GM23338 (cell line): ENCODE measurements around the gene AFF3. TPM values are rescaled to one million over a fixed set of nuclear protein-coding genes. Genes with fewer than 3 reads are reported as not detected.

ENCODE experiments used
- ATAC-seq: fragments of 200-7000 bp; cut with Tn5 transposase; 3 replicates; pipeline ENCODE4 v1.9.1; 2020
- DNase-seq: peaks from one replicate; pipeline ENCODE4 v3.0.0-alpha.2; 2015; ENCODE audit warnings: low spot score
- H2AFZ ChIP-seq: fragments of 200-600 bp; sonication (generic); 2 replicates; pipeline ENCODE4 v1.8.0; 2016; ENCODE audit warnings: antibody characterized with exemption, mild to moderate bottlenecking, moderate library complexity
- H3F3A ChIP-seq: fragments of 200-600 bp; sonication (generic); replicated peaks from 2 replicates; pipeline ENCODE4 v1.8.0; 2017; ENCODE audit warnings: antibody characterized with exemption, mixed run types, low read depth
- H3K27ac ChIP-seq: fragments of 200-600 bp; sonication (generic); 2 replicates; pipeline ENCODE4 v1.6.1; 2016; ENCODE audit warnings: low read depth
- H3K27me3 ChIP-seq: fragments of 200-600 bp; sonication (generic); 2 replicates; pipeline ENCODE4 v1.8.0; 2016; ENCODE audit warnings: mild to moderate bottlenecking, mixed run types, moderate library complexity; ENCODE audit not compliant: insufficient read depth
- H3K36me3 ChIP-seq: fragments of 200-600 bp; sonication (generic); 2 replicates; pipeline ENCODE4 v1.8.0; 2016; ENCODE audit warnings: mild to moderate bottlenecking; ENCODE audit not compliant: insufficient read depth
- H3K4me1 ChIP-seq: fragments of 200-600 bp; sonication (generic); 2 replicates; pipeline ENCODE4 v1.8.0; 2016; ENCODE audit warnings: mild to moderate bottlenecking, moderate library complexity; ENCODE audit not compliant: insufficient read depth
- H3K4me2 ChIP-seq: fragments of 200-600 bp; sonication (generic); 2 replicates; pipeline ENCODE4 v1.7.1; 2017; ENCODE audit warnings: mixed run types
- H3K4me3 ChIP-seq: fragments of 200-600 bp; sonication (generic); 2 replicates; pipeline ENCODE4 v1.6.1; 2016; ENCODE audit warnings: mixed run types
- H3K79me2 ChIP-seq: fragments of 200-600 bp; sonication (generic); replicated peaks from 2 replicates; pipeline ENCODE4 v1.8.0; 2017; ENCODE audit warnings: mild to moderate bottlenecking; ENCODE audit not compliant: insufficient read depth
- H3K9me2 ChIP-seq: fragments of 200-600 bp; sonication (generic); 2 replicates; pipeline ENCODE4 v1.8.0; 2017; ENCODE audit not compliant: insufficient read depth
- H4K20me1 ChIP-seq: fragments of 200-600 bp; sonication (generic); replicated peaks from 2 replicates; pipeline ENCODE4 v1.8.0; 2017; ENCODE audit warnings: mild to moderate bottlenecking; ENCODE audit not compliant: insufficient read depth
- H3K27ac Mint-ChIP-seq: 2 replicates; pipeline ENCODE4 v1.8.0; 2020; ENCODE audit warnings: inconsistent platforms, mild to moderate bottlenecking, moderate library complexity, mixed read lengths
- H3K27me3 Mint-ChIP-seq: 3 replicates; pipeline ENCODE4 v1.8.0; 2022; ENCODE audit warnings: low read depth, mild to moderate bottlenecking, moderate library complexity, mixed read lengths, inconsistent platforms; ENCODE audit not compliant: insufficient read depth, poor library complexity
- H3K36me3 Mint-ChIP-seq: 3 replicates; pipeline ENCODE4 v1.8.0; 2021; ENCODE audit warnings: low read depth, mild to moderate bottlenecking, inconsistent platforms, moderate library complexity, mixed read lengths
- H3K4me1 Mint-ChIP-seq: 3 replicates; pipeline ENCODE4 v1.8.0; 2020; ENCODE audit warnings: mild to moderate bottlenecking, inconsistent platforms, mixed read lengths
- H3K4me3 Mint-ChIP-seq: 3 replicates; pipeline ENCODE4 v1.8.0; 2021; ENCODE audit warnings: moderate library complexity, mild to moderate bottlenecking, inconsistent platforms, mixed read lengths
- H3K9me3 Mint-ChIP-seq: 3 replicates; pipeline ENCODE4 v1.8.0; 2020; ENCODE audit warnings: moderate library complexity, mild to moderate bottlenecking, inconsistent platforms, mixed read lengths
- EZH2phosphoT487 ChIP-seq: fragments of 200-600 bp; sonication (generic); IDR thresholded peaks from one replicate; pipeline ENCODE4 v1.8.1; 2018; ENCODE audit warnings: antibody characterized with exemption; ENCODE audit not compliant: unreplicated experiment
- JUNB ChIP-seq: IDR thresholded peaks from one replicate; pipeline ENCODE4 v1.6.1; 2016; ENCODE audit warnings: antibody characterized with exemption; ENCODE audit not compliant: unreplicated experiment
- REST ChIP-seq: IDR thresholded peaks from one replicate; pipeline ENCODE4 v1.6.1; 2018; ENCODE audit warnings: antibody characterized with exemption; ENCODE audit not compliant: unreplicated experiment
- ZNF114 ChIP-seq: fragments of 250-450 bp; sonication (Bioruptor Pico); IDR thresholded peaks from 2 replicates; pipeline ENCODE4 v1.5.0; 2020; ENCODE audit warnings: mild to moderate bottlenecking, moderate library complexity
- ZNF331 ChIP-seq: fragments of 250-450 bp; sonication (Bioruptor Pico); IDR thresholded peaks from 2 replicates; pipeline ENCODE4 v1.5.0; 2020; ENCODE audit warnings: low read depth, mild to moderate bottlenecking, moderate library complexity
- polyA plus RNA-seq: library from polyadenylated mRNA; unstranded; fragments of >200 nt; fragmentation: Nextera tagmentation; extraction: Ambion mirVana; gene quantifications from 2 replicates; pipeline ENCODE4 v1.2.1, GENCODE V29; 2016
- total RNA-seq: library from RNA; depleted of rRNA; stranded (reverse); fragments of >200 nt; shearing (Covaris generic); gene quantifications from 2 replicates; pipeline ENCODE4 v1.2.3, GENCODE V29; 2014
- TF ChIP-seq, protein P1 (sequence below), 2 experiments: fragments of 200-600 bp in 1 of 2; sonication (generic) in 1 of 2; conservative IDR thresholded peaks; 2 replicates each; pipeline versions ENCODE4 v1.5.1 to v1.6.1; 2016 to 2017; ENCODE audit warnings: antibody characterized with exemption in 2 of 2, low read depth in 2 of 2, mild to moderate bottlenecking in 2 of 2, moderate library complexity in 1 of 2
- TF ChIP-seq, protein P2 (sequence below): IDR thresholded peaks from 2 replicates; pipeline ENCODE4 v1.6.1; 2016; ENCODE audit warnings: antibody characterized with exemption

AFF3 gene
- total and polyA plus RNA-seq, 2 experiments from 2014 or later: 0.73 to 1.4 TPM

DNA sequence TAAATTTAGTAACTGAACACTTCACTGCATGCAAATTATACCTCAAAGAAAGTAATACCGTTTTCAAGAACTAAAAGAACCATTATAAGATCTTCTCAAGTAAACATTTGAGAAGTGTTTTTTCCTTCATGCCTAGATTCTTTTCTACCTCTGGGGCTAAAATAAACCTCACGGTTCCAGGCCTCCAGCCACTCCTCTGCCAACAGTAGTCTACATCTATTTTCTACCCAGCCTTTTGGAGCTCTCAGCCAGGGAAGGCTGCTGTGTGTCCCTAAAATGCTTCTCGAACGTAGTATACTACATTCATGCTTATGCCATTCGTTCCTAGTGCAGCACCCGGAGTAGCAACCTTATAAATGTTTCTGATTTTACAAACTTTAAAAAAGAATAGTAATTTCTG is 219.7 kb downstream of the AFF3 start (continued):
- TF ChIP-seq JUNB: no peak
- TF ChIP-seq, protein P1, sequence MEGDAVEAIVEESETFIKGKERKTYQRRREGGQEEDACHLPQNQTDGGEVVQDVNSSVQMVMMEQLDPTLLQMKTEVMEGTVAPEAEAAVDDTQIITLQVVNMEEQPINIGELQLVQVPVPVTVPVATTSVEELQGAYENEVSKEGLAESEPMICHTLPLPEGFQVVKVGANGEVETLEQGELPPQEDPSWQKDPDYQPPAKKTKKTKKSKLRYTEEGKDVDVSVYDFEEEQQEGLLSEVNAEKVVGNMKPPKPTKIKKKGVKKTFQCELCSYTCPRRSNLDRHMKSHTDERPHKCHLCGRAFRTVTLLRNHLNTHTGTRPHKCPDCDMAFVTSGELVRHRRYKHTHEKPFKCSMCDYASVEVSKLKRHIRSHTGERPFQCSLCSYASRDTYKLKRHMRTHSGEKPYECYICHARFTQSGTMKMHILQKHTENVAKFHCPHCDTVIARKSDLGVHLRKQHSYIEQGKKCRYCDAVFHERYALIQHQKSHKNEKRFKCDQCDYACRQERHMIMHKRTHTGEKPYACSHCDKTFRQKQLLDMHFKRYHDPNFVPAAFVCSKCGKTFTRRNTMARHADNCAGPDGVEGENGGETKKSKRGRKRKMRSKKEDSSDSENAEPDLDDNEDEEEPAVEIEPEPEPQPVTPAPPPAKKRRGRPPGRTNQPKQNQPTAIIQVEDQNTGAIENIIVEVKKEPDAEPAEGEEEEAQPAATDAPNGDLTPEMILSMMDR (conservative IDR thresholded peaks at IDR 0.05; ENCODE audit: low read depth in 2 of 2): no peak

- Histone ChIP-seq H3K9me2 (no peaks in the 10 kb centered on the region), H3K36me3 (no peaks in the 10 kb centered on the region), H3K4me2 (no peak overlapping the region), H4K20me1 (no peaks in the 10 kb centered on the region), H3K27ac (no peak overlapping the region), H3K4me1 (no peaks in the 10 kb centered on the region; the same call in 1 of the 2 replicates), H3K4me3 (no peak overlapping the region), H3F3A (no peaks in the 10 kb centered on the region), H3K27me3 (no peaks in the 10 kb centered on the region), H2AFZ (no peak overlapping the region), H3K79me2 (no peaks in the 10 kb centered on the region)
- Mint-ChIP-seq H3K36me3 (peaks cover 3% of the 10 kb centered on the region; the same call in 1 of the 3 replicates), H3K4me3 (no peak overlapping the region), H3K27me3 (no peaks in the 10 kb centered on the region), H3K27ac (no peak overlapping the region), H3K9me3 (peaks cover 5% of the 10 kb centered on the region; the same call in 1 of the 3 replicates), H3K4me1 (peaks cover 6% of the 10 kb centered on the region; the same call in 2 of the 3 replicates)
- ATAC-seq (no peak), DNase-seq (no peak)
- TF ChIP-seq EZH2phosphoT487: no peak
- TF ChIP-seq ZNF331 (CRISPR knock-in tag): no peak
- TF ChIP-seq, protein P2, sequence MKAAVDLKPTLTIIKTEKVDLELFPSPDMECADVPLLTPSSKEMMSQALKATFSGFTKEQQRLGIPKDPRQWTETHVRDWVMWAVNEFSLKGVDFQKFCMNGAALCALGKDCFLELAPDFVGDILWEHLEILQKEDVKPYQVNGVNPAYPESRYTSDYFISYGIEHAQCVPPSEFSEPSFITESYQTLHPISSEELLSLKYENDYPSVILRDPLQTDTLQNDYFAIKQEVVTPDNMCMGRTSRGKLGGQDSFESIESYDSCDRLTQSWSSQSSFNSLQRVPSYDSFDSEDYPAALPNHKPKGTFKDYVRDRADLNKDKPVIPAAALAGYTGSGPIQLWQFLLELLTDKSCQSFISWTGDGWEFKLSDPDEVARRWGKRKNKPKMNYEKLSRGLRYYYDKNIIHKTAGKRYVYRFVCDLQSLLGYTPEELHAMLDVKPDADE: no peak
- TF ChIP-seq REST: no peak
- TF ChIP-seq, protein P1 (conservative IDR thresholded peaks at IDR 0.05; ENCODE audit: low read depth in 2 of 2): no peak
- no peak for TF ChIP-seq ZNF114 (CRISPR knock-in tag)
Observed at GRCh38 chr2:99921903-99922302, 220.5 kb downstream of the AFF3 start.
